HG03469 (cell line): ENCODE measurements around the gene LMLN.
"Not testable (repeated sequence)": the region's sequence is repeated elsewhere in the genome, so short reads cannot be mapped to it uniquely, and the experiment has no call there.

Source experiments
- ATAC-seq: cut with Tn5 transposase; IDR thresholded peaks from one replicate; pipeline ENCODE4 v1.9.1; 2021; ENCODE audit warnings: mild to moderate bottlenecking, moderate library complexity, moderate number of reproducible peaks; ENCODE audit not compliant: unreplicated experiment

The LMLN gene

DNA sequence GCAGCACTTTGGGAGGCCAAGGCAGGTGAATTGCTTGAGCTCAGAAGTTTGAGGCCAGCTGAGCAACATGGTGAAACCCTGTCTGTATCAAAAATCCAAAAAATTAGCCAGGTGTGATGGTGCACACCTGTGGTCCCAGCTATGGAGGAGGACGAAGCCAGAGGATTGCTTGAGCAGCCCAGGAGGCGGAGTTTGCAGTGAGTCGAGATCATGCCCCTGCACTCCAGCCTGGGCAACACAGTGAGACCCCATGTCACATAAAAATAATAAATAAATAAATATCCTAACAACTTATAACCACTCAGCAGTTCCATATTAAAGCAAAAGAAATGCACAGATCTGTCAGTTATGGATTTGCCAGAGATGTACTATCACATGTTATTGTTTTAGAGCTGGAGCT, 62.6 kb downstream of the LMLN start:
- no peak for ATAC-seq

DNA sequence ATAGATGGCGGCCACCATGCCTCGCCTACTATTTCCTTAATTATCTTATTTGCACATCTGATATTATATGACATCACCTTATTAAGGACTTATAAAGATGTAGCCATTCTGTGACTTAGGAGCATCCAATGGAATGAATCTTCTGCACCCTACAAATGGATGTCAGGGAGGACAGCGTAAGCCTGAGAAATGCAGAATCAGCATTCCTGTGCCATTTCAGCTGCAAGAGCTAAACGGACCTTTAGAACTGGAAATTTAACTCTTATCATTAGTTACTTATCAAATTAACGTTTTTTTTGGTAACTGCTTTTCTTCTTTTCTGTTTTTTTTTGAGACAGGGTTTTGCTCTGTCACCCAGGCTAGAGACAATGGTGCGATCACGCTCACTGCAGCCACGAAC, 65.6 kb downstream of the LMLN start:
- no peak for ATAC-seq

DNA sequence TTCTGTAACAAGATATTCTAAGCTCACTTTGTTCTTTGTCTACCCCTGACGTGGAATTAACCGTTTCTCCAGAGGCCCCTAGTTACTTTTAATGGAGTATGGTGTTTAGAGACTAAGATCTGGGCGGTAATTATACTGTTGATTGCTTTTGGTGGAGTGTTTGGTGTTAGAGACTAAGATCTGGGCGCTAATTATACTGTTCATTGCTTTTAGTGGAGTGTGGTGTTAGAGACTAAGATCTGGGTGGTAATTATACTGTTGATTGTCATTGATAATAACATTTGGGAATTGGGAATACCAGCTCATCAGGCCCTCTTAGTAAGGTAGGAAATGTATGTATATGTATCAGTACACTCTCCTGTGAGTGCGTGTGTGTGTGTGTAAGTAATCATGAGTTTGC, 66.6 kb downstream of the LMLN start:
- ATAC-seq, result no peak

DNA sequence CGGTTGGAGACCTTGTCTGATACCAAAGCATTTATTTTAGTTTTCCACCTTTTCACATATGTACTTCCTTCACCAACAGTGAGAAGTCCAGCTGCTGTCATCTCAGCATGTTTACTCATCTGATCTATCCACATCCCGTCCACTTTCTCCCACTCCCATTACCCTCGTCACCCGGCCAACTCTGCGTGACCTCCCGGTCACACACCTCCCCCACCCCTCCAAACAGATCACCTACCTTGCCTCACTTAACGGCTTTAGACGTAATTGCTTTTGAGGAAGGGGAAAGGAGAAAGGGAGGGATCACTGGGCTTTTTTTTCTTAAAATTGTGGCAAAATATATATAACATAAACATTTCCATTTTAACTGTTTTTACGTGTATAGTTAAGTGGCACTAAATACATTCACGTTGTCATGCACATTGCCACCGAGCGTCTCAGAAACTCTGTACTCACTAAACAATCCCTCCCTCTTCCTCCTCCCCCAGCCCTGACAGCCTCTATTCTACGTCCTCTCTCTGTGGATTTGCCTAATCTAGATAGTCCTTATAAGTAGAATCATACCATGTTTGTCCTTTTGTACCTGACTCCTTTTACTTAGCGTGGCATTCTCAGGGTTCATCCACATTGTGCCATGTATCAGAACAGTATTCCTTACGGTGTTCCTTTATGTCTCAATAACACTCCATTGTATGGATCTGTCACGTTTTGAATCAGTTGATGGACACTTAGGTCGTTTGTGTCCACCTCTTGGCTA, 67.2 kb downstream of the LMLN start:
- no peak for ATAC-seq

DNA sequence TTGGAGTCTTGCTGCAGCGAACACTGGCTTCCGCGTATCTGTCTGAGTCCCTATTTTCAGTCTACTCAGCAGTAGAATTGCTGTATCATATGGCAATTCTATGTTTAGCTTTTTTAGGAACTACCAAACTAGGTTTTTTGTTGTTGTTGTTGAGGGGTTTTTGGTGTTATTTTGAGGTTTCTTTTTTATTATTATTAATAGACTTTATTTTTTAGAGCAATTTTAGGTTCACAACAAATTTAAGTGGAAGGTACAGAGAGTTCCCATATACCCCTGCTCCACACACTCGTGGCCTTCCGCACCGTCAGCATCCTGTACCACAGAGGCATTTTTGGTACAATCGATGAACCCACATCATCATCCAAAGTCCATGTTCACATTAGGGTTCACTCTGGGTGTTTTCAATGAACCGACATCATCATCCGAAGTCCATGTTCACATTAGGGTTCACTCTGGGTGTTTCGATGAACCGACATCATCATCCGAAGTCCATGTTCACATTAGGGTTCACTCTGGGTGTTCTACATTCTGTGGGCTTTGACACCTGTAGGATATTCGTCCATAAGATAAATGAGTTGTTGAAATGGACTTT, 67.9 kb downstream of the LMLN start:
- ATAC-seq, result no peak

DNA sequence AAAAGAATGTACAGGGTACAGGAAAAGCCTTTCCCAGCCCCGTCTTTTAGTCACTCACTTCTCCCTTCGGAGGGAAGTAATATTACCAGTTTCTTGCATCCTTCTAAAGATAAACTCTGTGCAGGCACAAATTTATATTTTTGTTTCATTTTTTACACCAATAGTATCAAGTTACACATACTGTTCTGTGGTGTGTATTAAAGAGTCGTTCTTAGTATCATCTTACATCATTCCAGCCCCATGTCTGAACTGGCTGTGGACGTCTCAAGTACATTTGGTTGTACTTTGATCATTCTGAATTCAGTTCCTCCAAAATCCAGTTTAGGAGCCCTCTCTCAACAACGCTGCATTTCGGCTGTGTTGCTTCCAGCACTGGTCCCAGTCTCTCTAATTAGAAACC, 68.7 kb downstream of the LMLN start:
- no peak for ATAC-seq

DNA sequence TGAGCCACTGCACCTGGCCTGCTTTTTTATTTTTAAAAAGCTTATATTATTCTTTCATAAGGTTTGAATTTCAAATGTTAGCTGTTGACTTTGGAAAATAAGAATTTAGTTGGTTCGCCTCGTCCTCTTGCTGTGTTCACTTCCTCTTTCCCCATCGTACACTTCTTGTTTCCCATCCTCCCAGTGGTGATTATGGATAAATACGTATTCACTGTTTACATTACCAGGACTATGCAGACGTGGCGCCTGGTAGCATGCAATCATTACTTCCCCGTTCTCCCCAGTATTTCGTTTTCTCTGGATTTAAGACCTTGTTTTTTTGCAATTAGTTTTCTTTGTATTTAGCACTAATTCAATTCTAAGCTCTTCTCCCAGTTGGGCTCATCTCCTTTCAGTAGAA, 70.1 kb downstream of the LMLN start:
- no peak for ATAC-seq

DNA sequence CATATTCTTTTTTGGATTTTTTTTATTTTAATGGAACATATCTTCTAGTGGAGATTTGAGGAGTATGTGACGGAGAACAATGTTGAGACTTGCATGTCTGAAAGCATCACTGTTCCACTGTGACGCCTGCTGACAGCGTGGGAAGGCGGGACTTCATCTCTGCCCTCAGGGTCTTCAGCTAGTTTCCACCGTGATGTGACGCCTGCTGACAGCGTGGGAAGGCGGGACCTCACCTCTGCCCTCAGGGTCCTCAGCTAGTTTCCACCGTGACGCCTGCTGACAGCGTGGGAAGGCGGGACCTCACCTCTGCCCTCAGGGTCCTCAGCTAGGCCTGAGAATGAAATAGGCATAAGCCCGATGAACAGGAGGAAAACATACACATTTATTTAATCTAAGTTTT, 70.7 kb downstream of the LMLN start:
- ATAC-seq, result no peak

DNA sequence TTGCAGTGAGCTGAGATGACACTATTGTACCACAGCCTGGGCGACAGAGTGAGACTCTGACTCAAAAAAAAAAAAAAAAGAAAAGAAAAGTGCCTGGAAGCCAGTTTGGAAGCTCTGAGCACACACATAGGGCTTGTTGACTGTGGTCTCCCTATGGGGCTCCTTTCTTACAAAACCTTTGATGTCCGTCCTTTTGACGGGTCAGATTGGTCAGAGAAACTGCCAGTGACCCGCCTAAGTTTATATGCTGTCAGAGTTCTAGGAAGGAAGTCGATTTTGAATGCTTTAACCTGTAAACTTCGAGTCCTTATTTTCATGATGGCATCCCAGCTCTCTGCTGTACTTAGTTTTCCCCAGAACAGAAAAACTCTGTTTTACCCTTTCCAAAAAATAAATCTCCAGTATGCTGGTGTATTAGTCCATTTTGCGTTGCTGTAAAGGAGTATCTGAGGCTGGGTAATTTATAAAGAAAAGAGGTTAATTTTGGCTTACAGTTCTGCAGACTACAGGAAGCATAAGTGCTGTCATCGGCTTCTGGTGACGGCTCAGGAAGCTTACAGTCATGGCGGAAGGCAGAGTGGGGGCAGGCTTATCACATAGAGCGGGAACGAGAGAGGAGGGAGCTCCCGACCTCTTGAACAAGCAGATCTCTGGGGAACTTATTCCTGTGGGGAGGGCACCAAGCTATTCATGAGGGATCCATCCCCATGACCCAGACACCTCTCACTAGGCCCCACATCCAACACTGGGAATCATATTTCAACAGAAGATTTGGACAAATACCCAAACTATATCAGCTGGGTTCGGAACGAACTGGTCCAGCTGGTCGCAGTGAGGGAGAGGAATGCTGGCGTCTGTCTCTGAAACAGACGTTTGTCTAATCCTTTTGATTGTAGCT, 72.3 kb downstream of the LMLN start:
- ATAC-seq, result no peak

DNA sequence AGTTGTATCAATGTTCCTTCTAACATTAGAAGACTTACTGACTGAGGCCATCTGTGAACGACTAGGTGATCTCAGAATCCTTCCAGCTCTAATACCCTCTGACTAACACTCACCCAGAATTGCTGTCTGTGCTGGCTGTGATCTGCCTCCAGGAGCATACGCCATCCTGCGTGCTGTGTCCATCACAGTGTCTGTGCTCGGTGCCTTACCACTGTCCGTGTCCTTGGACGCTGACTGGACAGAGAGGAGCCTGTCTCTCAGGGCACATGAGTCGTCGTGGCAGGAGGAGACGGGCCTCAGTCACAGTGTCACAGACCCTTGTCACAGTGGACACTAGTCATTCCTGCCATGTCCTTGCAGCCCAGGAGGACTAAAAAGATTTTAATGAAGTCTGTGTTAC, 83.1 kb downstream of the LMLN start:
- ATAC-seq, result no peak

DNA sequence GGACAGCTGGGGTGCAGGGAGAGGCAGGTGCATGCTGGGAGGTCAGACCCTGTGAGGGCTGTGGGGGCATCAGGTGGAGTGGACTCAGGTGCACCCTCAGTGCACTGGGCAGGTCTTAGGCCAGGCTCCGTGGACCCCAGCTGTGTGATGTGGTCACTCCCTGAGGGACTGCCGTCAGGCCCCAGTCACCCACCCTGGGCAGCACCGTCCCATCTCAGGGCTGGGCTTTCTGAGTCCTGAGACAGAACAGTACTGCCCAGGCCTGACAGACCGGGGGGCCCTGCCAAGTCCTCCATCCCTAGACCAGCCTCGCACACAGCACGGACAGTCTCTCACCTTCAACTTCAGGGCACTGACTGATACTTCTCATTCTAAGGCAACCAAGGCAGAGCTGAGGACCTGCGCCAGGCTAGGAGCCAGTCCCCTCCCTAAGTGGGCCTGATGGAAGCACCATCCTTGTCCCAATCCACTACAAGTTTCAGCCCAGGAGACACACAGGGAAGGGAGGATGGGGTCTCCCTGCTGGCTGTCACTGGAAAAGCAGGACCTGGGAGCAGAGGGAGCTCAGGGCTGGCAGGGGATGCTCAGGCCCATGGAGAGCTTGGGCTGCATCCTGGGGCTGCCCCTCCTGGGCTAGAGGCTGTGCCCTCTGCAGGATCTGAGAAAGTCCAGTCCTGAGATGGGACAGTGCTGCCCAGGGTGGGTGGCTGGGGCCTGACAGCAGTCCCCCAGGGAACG, 86.3 kb downstream of the LMLN start:
- no peak for ATAC-seq

DNA sequence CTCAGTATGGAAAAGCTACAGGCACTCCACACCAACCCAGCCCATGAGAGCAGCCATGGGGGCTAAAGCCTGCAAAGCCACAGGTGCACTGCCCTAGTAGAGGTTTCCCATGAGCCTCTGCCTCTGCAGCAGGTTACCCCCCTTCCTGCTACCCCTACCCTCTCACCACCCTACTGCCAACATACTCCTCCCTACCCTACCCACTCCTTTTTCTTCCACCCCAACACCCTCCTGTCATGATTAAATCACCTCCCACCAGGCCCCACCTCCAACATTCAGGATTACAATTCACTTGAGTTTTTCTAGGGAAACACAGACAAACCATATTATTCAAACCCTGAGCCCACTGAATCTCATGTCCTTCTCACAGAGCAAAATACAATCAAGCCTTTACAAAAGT, 88.4 kb downstream of the LMLN start:
- no peak for ATAC-seq

DNA sequence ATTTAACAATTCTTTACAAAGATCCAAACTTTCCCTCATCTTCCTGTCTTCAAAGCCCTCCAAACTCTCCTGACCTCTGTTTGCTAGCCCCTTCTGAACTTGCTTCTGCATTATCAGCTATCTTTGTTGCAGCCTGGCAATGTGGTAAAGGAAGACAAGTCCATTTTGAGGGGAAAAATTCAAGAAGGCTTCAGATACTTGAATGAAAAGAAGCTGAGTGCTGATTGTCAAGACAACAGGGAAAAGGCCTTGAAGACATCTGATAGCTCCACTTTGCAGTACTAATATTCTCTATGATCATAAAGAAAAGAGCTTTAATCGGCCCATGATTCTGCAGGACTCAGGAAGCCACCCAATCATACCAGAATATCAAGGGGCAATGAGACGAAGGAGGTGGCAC, 91.8 kb downstream of the LMLN start:
- no peak for ATAC-seq

DNA sequence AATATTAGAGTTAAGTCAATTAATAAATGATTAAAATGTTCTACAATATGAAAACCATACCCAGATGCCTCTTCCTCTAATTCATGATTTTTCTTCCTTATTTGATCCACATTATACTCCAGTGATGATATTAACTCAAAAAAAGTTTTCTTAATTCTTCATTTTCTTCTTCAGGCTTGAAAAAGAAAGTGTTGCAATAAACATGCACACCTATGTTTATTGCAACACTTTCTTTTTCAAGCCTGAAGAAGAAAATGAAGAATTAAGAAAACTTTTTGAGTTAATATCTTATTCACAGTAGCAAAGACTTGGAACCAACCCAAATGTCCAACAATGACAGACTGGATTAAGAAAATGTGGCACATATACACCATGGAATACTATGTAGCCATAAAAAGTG, 93.4 kb downstream of the LMLN start:
- ATAC-seq, result not testable (repeated sequence)

DNA sequence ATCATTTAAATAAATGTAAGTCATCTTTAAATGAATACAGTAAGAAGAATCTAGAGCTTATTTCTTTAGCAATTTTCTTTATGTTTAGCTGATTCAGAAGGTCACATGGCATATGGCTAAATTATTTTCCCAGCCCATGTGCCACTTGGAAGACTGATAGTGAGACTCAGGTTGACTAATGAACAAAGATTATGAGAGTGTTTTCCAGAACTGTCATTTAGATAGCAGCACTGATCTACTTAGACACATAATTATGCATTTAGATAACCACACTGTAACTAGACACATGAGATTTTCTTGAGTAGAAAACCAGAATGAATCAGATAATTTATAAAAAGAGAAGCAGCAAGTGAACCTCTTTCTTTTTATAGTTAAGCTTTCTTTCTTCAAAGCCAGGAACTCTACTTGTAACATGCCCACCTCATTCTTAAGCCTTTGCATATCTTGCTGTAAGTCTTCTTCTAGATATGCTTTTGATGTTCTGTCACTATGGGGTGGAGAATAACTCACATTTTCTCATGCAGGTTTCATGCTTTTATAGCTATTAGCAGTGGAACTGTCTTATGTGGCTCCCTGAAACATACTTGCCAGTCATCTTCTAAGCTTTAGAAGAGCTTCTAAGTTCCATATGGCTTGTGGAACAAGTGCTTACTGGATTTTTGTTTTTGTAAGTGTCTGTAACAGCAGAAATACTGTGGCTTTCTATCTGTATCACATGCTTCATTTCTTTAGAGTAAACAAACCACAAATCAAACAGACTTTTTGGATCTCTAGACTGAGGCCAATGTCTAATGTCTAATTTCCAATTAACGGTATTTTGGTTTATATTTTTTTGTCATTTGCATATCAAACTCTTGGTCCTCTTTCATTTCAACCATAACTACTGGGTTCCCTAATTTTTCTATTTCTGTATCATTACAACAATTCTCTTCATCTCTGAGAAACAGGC, 101.4 kb downstream of the LMLN start:
- no peak for ATAC-seq

DNA sequence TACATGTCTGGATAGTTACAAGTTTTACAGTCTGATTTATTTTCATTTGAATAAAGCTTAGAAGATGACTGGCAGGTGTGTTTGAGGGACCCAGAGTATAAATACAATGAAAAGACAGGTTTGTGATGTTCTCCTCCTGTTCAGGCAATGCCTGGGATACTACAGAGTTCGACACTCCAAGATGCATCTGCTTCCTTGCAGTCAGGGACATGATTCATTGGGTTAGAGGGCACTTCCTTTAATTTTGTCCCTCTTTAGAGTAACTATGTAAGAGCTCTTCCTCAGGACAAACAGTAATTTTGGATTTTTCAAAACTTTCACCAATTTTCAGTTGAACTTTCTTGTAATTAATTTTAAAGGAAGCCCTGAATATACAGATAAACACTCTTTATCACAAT, 102.0 kb downstream of the LMLN start:
- no peak for ATAC-seq

DNA sequence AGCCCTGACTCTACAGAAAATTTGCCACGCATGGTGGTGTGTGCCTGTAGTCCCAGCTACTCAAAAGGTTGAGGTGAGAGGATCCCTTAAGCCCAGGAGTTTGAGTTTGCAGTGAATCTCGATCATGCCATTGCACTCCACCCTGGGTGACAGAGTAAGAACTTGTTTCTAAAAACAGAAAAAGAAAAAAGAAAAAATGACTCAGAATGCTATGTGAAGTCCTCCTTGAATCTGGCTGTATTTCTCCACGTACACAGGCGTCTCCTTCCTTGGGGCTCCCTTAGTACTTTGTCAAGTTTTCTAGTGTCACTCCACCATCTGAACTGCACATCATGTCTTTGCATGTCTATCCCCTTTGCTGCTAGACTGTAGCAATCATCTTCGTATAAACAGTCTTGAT, 104.4 kb downstream of the LMLN start:
- no peak for ATAC-seq

DNA sequence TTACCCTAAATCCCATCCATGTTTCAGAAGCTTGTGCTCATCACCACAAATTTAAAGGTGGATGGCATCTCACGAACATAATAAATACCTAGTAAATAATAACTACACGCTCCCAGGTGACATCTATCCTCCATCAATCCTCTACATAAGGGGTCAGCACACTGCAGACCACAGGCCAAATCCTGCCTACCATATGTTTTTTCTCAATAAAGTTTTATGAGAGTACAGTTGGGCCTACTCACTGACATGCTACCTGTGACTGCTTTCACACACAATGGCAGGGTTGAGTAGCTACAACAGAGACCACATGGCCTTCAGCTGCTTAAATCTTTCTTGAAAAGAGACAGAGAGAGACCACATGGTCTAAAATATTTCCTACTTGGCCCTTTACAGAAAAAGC, 105.9 kb downstream of the LMLN start:
- no peak for ATAC-seq

DNA sequence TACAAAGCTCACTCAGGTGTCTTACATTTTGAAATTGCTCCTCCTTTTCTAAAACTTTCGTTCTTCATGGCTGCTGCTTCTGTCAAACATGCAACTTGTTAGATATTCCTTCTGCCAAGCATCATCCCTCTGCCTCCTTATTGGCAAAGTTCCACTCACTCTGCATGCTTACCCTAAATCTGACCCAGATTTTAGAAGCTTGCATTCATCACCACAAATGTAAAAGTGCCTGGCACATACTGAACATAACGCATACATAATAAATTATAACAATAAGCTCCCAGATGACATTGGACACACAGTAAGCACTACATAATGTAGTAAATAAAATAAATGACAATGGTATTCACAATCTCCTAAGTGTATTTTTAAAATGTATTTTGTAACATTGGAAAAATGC, 107.4 kb downstream of the LMLN start:
- ATAC-seq, result no peak

DNA sequence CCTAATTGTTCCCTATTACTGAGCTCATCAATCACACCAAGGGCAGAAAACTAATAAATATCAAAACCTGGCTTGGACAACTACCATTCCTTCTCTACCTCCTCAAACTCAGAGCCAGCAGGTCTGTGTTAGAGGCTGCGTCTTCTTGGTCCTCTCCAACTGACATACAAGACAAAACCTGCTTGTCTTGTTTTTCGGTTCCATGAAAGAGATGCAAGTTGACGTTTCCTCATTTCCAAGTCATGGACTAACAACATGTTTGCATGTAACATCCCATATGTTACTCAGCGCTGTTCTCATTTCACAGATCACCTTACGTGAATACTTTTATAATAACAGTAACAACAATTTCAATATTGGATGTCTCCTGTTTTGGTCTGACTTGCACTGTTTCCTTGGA, 110.9 kb downstream of the LMLN start:
- no peak for ATAC-seq
